GM18505 (cell line): ENCODE data around the gene CHMP2A.

Experiments used
- ATAC-seq: cut with Tn5 transposase; IDR thresholded peaks from one replicate; pipeline ENCODE4 v1.9.1; 2021; ENCODE audit not compliant: unreplicated experiment
- POLR2A ChIP-seq: IDR thresholded peaks from 4 replicates; pipeline ENCODE4 v1.6.1; 2011; ENCODE audit warnings: borderline replicate concordance; ENCODE audit not compliant: insufficient read depth, insufficient read length; ENCODE audit errors: extremely low read depth

The CHMP2A gene

DNA sequence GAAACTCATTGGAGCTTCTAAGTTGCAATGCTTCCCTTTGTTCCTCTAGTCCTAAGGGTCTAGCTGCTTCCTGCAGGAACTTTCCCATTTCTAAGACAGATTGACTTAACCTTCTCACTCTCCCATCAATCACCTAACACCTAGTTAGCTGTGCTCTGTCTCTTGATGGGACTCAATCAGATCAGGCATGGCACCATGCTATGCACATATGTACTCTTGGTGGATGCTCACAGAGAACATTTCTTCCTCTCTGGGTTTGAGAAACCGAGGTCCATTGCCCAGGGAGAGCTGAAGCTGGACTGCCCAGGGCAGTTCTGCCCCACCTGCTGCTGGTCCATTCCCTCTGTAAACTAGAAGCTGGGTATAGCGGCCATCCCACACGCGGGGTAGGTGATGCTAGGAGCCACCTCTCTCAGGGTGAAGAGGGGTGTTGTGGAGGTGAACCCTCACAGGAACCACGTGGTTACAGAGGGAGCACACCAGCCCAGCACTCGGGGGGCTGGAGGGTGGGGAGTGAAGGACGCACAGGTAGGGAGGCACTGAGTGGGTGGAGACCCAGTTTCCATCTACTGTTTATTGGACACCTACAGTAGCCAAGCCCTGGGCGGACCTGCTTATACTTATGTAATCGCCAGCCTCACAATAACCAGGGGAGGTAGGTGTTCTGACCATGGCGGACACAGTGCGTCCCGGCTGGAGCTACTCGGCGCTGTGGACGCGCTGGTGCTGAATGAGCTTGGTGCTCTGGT lies 6.6 kb upstream of the CHMP2A start:
- no peak for TF ChIP-seq POLR2A
- no peak for ATAC-seq

DNA sequence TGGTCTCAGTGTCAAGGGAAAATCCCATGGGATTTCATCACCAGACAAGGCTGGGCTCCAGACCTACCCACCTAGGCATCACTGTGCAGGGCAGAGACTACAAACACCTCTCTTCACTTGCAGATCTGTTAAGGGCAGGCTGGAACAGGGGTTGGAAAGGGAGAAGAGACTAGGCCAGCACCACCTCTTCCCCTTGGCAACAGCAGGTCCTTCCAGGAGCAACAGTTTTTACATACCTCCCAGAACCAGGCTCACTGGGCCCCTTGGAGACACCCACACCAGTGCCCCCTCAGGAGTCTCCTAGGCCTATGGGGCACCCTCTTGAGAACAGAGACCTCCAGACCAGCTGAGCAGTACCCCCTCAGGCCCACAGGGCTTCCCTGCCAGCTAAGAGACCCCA lies 6.0 kb upstream of the CHMP2A start:
- no peak for TF ChIP-seq POLR2A
- ATAC-seq: no peak

DNA sequence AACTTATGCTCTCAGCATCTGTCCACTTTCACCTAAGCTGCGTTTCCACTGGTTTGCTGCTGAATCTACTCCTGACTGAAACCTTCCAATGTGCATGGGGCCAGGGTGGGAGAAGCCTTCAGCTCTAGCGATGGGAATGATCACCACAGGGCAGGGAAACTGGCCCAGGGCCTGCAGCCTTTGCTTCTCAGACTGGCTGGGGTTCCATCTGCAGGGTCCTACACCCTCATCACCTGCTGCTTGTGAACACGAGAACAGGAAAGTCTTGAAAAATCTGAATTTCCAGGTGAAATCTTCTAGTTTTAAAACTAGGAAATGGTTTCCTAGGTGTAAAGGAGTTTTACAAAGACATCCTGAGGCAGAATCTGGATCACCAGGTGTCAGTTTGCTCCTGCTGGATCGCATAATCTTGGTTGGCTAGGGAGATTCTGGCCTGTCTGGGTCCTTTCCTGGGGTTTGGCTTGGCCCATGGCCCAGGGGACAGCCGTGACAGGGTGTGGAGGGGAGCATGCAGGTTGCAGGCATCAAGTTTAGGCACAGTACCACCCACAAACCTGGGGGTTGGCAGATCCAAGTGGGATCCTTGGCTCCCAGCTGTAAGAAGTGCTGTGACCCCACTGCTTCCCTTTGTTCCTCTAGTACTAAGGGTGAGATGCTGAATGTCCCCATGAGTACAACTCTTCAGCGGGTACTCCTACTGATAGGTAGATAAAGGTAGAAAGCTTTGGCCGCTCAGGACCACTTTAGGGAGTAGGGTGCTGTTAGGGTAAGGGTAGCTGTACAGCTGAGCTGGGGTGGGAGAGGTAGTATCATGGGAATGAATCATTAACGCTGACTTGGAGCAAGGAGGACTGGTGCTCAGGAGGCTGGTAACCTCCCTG lies 5.3 kb upstream of the CHMP2A start:
- no peak for TF ChIP-seq POLR2A
- no peak for ATAC-seq

DNA sequence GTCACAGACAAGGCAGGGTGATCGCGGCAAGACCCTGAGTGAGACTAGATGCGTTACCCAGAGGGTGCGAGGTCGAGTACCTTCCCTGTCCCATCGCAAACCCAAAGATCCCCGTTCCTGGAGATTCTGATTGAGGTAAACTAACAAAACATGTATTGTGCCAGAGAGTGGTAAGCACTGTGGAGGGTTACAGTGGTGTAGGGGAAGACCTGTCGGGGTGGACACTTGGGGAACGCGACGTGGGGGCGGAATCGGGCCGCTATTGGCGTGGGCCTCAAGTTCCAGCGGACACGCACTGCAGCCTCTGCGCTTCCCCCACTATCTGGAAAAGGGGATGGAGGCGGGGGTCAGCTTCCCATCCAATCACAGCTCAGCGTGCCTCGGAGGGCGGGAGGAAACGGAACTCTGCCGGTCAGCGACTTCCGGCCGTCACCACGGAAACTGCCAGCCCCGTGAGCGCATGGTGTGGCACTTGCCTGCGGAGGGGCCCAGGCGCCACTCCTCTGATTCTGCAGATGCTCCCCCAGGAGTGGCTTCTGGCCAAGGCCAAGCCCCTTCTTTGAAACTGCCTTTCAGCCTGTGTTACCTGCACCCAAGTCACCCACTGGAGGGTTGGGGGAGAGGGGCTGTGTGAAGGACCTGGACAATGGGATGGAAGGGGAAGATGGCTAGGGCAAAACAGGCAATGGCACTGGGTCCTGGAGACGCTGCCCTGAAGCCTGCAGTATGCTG lies 4.5 kb upstream of the CHMP2A start:
- peak; percentile 86 for TF ChIP-seq POLR2A
- no peak for ATAC-seq

DNA sequence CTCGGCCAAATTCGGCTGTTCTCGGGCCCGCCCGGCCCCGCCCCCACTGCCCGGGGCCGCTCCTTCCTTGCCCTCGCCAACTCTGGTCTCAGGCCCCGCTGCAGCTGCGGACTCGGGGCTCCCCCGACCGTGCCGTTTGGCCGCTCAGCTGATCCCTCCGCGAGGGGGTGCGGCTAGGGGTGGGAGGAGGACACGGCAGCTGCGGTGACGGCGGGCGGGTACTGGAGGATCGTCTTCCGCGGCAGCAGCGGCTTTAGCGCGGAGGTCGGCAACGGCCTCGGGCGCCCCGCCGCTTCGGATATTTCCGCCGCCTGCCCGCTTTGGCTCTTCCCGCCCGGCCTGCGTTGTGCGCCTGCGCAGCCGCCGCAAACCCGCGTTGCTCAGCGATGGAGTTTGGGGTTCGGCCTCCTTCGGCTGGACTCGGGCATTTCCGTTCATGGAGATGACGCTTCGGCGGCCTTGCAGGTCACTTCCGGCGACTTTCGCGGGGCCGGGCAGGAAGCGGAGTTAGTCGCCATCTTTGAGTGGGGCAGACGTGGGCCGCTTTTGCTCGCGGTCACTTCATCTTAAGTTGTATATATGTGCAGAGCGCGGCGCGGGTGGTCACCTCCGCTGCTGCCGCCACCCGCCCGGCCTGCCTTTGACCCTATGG lies 3.8 kb upstream of the CHMP2A start:
- peak; percentile 47 for ATAC-seq
- TF ChIP-seq POLR2A: peak; percentile 56

DNA sequence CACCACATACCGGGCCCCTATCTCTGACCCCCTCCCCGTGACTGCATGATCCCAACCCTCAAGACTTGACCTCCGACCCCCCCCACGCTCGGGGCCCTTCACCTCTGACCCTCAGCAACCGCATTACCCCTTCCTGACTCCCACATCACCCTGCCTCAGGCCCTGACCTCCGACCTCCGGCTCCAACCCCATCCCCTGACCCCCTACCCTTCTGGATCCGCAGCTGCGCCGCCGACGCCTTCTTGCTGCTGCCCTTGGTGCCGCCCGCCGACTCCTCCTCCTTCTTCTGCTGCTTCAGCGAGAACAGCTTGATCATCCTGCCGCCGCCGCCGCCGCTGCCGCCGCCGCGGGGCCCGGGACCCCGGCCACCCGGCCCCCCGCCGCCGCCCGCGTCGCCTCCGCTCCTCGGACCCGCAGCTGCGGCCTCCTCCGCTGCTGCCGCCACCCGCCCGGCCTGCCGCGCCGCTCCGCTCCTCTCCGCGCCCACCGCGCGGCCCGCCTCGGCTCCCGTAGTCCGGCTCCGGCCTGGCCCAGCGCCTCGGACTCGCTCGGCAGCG lies 3.2 kb upstream of the CHMP2A start, which contains the start of gene UBE2M:
UBE2M (minus strand) TSS at position 546 of the 557 bp plus-strand sequence; CDS start at position 316, 230 bp downstream.
- peak; percentile 0 for ATAC-seq
- no peak for TF ChIP-seq POLR2A

DNA sequence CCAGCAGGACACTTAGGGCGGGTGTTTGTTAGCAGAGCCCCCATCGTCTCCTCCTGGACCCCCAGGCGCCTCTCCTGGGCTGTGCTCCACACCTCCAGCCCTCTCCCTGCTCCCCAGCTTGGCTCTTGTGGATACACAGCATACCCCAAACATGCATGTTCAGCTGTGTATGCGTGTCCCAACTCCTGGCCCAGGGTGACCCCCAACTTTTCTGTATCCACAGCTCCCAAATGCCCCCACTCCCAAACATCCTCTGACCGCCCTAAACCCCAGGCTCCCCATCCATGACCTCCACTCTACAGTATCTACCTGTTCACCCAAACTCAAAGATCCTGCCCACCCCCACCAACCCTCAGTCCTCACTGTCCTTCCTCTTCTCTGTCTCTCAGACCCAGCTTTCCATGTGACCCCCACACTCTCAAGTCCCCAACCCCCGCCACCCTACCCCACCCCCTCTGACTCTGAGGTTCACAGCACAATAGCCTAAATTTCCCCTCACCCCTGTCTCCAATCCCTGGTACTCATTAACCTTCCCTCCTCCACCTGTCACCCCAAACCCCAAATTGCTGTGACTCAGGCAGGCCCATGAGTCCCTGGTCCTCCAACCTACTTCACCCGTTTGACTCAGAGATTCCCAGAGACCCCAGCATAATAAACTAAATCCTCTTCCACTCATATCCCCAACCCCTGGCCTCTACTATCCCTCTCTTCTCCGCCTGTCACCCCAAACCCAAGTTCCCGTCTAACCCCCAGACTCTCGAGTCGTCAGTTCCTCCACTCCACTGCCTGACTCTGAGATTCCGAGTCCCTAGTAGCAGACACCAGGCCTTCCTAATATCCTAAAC lies 2.5 kb upstream of the CHMP2A start:
- no peak for ATAC-seq
- no peak for TF ChIP-seq POLR2A

DNA sequence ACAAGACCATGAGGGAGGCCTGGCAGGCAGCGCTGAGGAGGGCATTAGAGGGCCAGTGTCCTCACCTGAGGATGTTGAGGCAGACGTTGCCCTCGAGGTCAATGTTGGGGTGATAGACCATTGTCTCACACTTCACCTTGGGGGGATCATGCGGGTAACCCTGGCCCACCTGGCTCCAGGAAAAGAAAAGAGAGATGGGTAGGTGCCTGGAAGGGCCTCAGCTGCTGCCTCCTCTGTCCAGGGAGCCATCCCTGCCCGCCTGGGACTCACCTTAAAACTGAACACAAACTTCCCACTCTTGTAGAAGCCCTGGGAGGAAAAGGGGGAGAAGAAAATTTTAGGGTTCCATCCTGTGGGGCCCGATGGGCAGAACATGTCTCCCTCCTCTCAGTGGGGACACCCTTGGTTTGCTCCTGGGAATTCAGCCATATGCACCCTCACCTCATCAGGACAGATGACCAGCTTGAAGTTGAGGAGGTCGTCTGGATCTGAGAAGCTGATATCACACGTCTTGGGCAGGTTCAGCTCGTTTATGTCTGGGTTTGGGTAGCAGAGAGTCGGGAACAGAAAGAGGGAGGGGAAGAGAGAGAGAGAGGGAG lies 1.8 kb upstream of the CHMP2A start:
- no peak for ATAC-seq

DNA sequence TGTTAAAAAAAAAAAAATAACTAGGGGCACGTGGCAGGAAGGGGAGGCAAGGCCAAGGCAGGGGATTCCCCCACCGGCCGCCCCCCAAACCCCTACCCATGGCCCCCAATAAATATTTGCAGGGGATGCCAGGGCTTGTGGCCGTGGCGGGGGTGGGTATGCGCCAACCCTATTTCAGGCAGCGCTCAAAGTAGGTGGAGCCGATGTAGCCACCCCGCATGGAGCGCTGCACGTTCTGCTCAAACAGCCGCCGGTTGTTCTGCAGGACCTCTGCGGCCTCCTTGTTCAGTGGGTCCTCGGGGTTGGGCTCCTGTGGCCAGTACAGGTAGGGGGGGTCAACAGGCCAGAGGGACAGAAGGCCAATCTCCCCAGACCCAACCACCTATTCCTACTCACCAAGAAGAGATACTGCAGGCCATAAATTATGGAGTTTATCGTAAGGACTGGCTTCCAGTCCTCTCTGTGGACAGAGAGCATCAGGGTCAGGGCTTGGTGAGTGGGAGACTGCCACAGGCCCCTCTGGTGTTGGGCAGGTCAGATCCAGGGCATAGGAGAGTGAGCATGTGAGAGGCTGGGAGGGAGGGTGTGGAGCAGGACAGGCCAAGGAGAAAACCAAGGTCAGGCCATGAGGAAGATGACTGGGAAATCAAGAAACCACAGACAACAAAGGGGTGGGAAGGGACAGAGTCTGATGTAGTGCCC lies 1.2 kb upstream of the CHMP2A start:
- TF ChIP-seq POLR2A: no peak
- no peak for ATAC-seq

More for the DNA sequence above, 1.8 kb upstream of the CHMP2A start:
- TF ChIP-seq POLR2A: no peak

DNA sequence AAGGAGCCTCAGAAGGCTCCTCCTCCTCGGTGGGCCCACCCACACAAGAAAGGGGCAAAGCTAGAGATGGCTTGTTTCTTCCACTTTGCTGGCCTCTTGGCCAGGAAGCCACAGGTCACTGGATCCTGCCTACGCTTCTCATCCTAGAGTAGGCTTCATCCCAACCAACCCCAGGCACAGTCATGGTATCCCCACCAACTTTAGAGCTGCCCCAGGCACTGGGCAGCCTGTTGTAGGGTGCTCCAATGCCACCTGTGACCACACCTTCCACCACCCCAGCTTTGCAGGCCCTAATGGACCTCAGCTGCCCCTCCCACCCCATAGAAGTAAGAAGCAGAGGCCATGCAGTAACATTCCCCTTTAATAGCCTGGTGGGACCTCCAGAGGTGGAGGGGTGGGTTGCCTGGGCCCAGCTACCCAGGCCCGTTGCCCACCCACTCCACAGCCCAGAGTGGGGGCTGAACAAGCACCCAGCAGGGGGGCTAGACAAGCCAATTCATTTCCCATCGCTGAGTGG lies 522 bp upstream of the CHMP2A start:
- no peak for TF ChIP-seq POLR2A
- no peak for ATAC-seq

DNA sequence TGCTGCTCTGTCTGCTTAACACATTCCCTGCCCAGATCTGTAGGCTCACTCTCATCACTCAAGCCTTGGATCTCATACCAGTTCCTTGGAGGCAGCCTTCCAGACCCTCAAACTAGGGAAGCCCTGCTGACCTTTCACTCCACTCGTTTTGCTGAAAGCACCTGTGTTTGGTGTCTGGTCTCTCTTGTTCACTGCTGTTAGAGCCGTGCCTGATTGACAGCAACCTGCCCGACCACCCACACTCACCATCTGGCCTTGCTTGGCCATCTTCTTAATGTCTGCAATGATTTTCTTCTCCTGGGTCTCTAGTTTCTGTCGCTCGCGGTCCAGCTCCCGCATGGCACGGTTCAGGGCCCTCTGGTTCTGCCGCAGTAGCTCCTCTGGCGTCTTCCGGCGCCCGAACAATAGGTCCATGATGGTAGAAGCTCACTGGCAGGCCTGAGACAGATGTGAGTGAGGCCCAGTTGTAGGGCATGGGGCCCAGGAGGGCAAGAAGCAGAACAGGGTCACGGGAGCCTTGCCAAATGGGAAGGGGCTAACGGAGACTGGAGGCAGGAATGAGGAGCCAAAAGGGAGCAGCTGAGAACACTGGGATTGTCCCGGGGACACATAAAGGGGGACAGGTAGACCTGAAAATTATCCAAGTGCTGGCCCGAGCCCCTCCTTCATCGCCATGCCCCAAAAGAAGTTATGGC lies 959 bp downstream of the CHMP2A start:
- TF ChIP-seq POLR2A: no peak
- ATAC-seq: no peak

DNA sequence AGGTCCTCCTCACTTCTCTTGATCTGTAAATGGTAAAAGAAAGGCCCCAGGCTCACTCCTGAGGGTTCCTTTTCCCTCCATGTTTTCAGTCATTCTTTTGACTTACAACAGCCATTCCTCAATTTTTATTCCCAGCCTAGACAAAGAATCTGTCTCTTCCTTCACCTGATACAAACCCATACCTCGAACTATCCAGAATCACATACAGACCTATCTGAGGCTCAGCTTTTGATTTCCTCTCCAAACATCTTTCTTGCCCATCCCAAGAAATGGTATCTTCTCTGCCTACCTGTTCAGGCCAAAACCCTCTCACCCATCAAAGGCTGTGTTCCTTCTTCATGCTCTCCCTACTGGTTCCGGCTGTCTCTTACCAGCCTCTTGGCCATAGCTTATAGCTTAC lies 2.2 kb downstream of the CHMP2A start:
- no peak for ATAC-seq

More for the DNA sequence above, 2.2 kb downstream of the CHMP2A start:
- TF ChIP-seq POLR2A: no peak
